Measurements from ENCODE around the gene CDH13. TPM values are rescaled to one million over a fixed set of nuclear protein-coding genes. Genes with fewer than 3 reads are reported as not detected.

Gene CDH13
- polyA plus RNA-seq, 1 donor from 2014 or later = 3.2 TPM

DNA sequence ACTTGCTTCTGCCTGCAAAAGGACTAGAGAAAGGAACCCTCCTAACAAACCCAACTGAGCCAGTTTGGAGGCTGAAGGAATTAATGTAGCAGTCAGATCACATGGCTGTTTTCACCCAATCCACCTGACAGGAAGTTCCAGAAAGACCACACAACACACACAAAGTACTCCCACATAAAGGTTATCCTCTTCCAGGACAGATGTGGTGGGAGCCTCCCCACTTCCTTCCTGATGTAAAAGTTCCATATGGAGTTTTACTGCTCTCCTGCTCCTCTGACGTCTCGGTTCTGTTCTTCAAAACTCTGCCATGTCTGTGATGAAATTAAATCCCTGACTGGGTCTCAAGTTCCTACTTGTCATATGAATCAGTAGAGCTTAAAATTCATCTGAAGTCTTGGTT lies 684.0 kb downstream of the CDH13 start:
- no peaks in the 10 kb centered on the region for H3K36me3 ChIP-seq (ENCODE audit: insufficient read depth, low read length)
- H3K9ac ChIP-seq (ENCODE audit: low read length) = no peak overlapping the region
- no peaks in the 10 kb centered on the region for H3K9me3 ChIP-seq (ENCODE audit: low read length)
- no peaks in the 10 kb centered on the region for H3K79me2 ChIP-seq (replicated peaks; ENCODE audit: insufficient read depth, low read length)
- no peaks in the 10 kb centered on the region for H3K9me2 ChIP-seq (ENCODE audit: insufficient read depth, low read length)
- H4K20me1 ChIP-seq (ENCODE audit: insufficient read depth) = no peaks in the 10 kb centered on the region
- no peak overlapping the region for H3K4me2 ChIP-seq (ENCODE audit: low read length)
- H3F3A ChIP-seq (ENCODE audit: insufficient read depth, low read length, poor library complexity, severe bottlenecking) = no peaks in the 10 kb centered on the region
- H2AFZ ChIP-seq (ENCODE audit: low read depth, low read length) = no peak overlapping the region
- no peak overlapping the region for H3K4me3 ChIP-seq (ENCODE audit: low read length)
- no peak overlapping the region for H3K27ac ChIP-seq (ENCODE audit: low read length)
- TF ChIP-seq TAF1 (IDR thresholded peaks at IDR 0.05; ENCODE audit: low read depth) = no peak
- no peak for TF ChIP-seq EZH2 (IDR thresholded peaks at IDR 0.05; ENCODE audit: borderline replicate concordance, insufficient read depth, low read length, poor library complexity, severe bottlenecking)
- TF ChIP-seq MXI1 (conservative IDR thresholded peaks at IDR 0.05; ENCODE audit: poor library complexity, severe bottlenecking) = no peak
- TF ChIP-seq EP300 (conservative IDR thresholded peaks at IDR 0.05; ENCODE audit: poor library complexity, severe bottlenecking) = no peak
- TF ChIP-seq, protein P1, sequence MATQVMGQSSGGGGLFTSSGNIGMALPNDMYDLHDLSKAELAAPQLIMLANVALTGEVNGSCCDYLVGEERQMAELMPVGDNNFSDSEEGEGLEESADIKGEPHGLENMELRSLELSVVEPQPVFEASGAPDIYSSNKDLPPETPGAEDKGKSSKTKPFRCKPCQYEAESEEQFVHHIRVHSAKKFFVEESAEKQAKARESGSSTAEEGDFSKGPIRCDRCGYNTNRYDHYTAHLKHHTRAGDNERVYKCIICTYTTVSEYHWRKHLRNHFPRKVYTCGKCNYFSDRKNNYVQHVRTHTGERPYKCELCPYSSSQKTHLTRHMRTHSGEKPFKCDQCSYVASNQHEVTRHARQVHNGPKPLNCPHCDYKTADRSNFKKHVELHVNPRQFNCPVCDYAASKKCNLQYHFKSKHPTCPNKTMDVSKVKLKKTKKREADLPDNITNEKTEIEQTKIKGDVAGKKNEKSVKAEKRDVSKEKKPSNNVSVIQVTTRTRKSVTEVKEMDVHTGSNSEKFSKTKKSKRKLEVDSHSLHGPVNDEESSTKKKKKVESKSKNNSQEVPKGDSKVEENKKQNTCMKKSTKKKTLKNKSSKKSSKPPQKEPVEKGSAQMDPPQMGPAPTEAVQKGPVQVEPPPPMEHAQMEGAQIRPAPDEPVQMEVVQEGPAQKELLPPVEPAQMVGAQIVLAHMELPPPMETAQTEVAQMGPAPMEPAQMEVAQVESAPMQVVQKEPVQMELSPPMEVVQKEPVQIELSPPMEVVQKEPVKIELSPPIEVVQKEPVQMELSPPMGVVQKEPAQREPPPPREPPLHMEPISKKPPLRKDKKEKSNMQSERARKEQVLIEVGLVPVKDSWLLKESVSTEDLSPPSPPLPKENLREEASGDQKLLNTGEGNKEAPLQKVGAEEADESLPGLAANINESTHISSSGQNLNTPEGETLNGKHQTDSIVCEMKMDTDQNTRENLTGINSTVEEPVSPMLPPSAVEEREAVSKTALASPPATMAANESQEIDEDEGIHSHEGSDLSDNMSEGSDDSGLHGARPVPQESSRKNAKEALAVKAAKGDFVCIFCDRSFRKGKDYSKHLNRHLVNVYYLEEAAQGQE (IDR thresholded peaks at IDR 0.05; ENCODE audit: borderline replicate concordance) = no peak
- TF ChIP-seq, protein P2, sequence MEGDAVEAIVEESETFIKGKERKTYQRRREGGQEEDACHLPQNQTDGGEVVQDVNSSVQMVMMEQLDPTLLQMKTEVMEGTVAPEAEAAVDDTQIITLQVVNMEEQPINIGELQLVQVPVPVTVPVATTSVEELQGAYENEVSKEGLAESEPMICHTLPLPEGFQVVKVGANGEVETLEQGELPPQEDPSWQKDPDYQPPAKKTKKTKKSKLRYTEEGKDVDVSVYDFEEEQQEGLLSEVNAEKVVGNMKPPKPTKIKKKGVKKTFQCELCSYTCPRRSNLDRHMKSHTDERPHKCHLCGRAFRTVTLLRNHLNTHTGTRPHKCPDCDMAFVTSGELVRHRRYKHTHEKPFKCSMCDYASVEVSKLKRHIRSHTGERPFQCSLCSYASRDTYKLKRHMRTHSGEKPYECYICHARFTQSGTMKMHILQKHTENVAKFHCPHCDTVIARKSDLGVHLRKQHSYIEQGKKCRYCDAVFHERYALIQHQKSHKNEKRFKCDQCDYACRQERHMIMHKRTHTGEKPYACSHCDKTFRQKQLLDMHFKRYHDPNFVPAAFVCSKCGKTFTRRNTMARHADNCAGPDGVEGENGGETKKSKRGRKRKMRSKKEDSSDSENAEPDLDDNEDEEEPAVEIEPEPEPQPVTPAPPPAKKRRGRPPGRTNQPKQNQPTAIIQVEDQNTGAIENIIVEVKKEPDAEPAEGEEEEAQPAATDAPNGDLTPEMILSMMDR (IDR thresholded peaks at IDR 0.05; ENCODE audit: poor library complexity, severe bottlenecking) = no peak
- no peak for TF ChIP-seq SMC3 (conservative IDR thresholded peaks at IDR 0.05; ENCODE audit: poor library complexity)
- no peak for TF ChIP-seq RAD21 (conservative IDR thresholded peaks at IDR 0.05)
- TF ChIP-seq POLR2AphosphoS5 (IDR thresholded peaks at IDR 0.05) = no peak
- no peaks in the 10 kb centered on the region for H3K27me3 ChIP-seq (ENCODE audit: insufficient read depth, low read depth, low read length)

DNA sequence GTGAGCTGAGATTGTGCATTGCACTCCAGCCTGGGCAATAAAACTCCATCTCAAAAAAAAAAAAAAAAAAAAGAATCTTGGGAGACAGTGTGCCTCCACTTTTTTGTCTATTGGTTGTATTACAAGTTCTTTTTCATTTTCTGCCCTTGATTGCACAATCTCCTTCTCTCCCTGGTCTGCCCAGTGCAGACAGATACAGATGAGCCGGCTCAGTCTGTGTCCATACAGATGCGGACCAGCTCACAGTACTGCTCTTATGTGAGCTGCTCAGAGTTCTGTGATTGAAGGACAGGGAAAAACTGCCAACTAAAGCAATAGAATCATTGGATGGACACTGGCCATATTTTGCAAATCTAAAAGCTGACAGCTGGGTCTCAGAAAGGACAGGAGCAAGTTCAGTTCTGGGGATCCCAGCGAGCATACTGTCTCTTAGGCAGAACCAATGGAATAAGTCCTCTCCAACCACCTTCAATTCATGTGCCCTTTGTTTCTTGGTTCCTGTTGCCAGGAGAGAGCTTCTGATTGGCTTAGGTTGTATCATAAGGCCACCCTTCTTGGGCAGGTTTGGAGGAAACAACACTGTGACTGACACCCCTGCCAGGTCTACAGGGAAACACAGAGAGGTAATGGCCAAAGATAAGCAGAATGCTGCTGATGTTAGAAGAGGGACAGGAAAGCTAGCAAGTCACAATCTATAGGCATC lies 685.4 kb downstream of the CDH13 start:
- H3K9ac ChIP-seq (ENCODE audit: low read length) = no peak overlapping the region
- no peak overlapping the region for H3K27ac ChIP-seq (ENCODE audit: low read length)
- H3K9me3 ChIP-seq (ENCODE audit: low read length) = no peaks in the 10 kb centered on the region
- H3K4me2 ChIP-seq (ENCODE audit: low read length) = no peak overlapping the region
- TF ChIP-seq POLR2AphosphoS5 (IDR thresholded peaks at IDR 0.05) (no peak), MXI1 (conservative IDR thresholded peaks at IDR 0.05; ENCODE audit: poor library complexity, severe bottlenecking) (no peak), SMC3 (conservative IDR thresholded peaks at IDR 0.05; ENCODE audit: poor library complexity) (no peak), TAF1 (IDR thresholded peaks at IDR 0.05; ENCODE audit: low read depth) (no peak)
- TF ChIP-seq, protein P1 (IDR thresholded peaks at IDR 0.05; ENCODE audit: borderline replicate concordance) = no peak
- no peaks in the 10 kb centered on the region for H4K20me1 ChIP-seq (ENCODE audit: insufficient read depth)
- no peaks in the 10 kb centered on the region for H3K27me3 ChIP-seq (ENCODE audit: insufficient read depth, low read depth, low read length)
- no peaks in the 10 kb centered on the region for H3K79me2 ChIP-seq (replicated peaks; ENCODE audit: insufficient read depth, low read length)
- H3K36me3 ChIP-seq (ENCODE audit: insufficient read depth, low read length) = no peaks in the 10 kb centered on the region
- no peaks in the 10 kb centered on the region for H3K9me2 ChIP-seq (ENCODE audit: insufficient read depth, low read length)
- H3F3A ChIP-seq (ENCODE audit: insufficient read depth, low read length, poor library complexity, severe bottlenecking) = no peaks in the 10 kb centered on the region
- no peak overlapping the region for H3K4me3 ChIP-seq (ENCODE audit: low read length)
- H2AFZ ChIP-seq (ENCODE audit: low read depth, low read length) = no peak overlapping the region

Measured in neural cell (in vitro differentiated cells).